Activated CD4-positive, alpha-beta T cell treated with anti-CD3 and anti-CD28 coated beads, Interleukin-2, amount 50 U/mL, for 4 hours (primary cell): ENCODE data around the gene ASF1B.
A peak's percentile ranks its signal among the peaks of the same experiment; 100 is the strongest.

Experiments
- DNase-seq, 2 experiments: peaks; one replicate each; pipeline ENCODE4 v3.0.0-alpha.2; 2020

The ASF1B gene

GRCh38 chr19:14135355-14135754 is 1.0 kb downstream of the ASF1B start:
- no peak for DNase-seq

- DNase-seq: no peak
These were observed 8.4 kb downstream of the ASF1B start for GRCh38 chr19:14127929-14128509.

DNA sequence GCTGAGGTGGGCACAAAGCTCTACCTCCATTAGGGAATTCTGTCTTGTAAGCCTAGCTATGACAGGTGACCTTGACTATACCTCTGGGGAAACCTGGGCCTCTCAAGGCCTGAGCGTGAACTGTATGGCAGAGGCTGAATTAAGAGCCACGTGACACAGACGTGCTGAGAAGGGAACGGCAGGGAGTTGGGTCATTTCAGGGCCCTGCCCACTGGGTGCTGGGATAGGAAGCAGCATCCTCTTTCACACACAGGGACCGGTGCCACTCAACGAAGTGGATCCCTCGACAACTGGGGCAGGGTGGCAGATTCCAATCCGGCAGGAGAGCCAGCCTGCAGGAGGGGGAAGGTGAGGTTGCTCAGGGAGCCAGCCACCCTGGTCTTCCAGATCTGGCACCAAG is 9.2 kb downstream of the ASF1B start:
- DNase-seq: no peak

- no peak for DNase-seq
These were observed 13.5 kb downstream of the ASF1B start for GRCh38 chr19:14122924-14123323.

- no peak for DNase-seq
These were observed 15.9 kb downstream of the ASF1B start for GRCh38 chr19:14120497-14120780.

GRCh38 chr19:14119644-14120496 is 16.5 kb downstream of the ASF1B start:
- DNase-seq: no peak

DNA sequence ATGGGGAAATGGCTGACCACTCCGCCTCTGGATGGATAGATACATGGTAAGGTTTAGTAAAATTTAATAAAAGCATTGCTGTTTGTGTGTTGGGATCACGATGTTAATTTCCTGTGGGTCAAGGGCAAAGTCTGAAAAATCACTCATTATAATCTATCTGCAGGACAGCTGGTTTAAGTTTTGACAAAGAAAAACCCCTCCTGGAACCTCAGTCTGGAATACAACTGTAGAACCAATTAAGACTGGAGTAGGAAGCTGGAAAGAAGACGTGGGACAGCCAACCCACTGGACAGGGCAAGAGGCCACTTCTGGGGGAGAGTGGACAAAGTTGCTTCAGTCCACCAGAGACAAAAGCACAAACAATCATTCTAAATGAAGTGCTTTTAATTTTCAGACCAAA is 17.2 kb downstream of the ASF1B start:
- no peak for DNase-seq

DNA sequence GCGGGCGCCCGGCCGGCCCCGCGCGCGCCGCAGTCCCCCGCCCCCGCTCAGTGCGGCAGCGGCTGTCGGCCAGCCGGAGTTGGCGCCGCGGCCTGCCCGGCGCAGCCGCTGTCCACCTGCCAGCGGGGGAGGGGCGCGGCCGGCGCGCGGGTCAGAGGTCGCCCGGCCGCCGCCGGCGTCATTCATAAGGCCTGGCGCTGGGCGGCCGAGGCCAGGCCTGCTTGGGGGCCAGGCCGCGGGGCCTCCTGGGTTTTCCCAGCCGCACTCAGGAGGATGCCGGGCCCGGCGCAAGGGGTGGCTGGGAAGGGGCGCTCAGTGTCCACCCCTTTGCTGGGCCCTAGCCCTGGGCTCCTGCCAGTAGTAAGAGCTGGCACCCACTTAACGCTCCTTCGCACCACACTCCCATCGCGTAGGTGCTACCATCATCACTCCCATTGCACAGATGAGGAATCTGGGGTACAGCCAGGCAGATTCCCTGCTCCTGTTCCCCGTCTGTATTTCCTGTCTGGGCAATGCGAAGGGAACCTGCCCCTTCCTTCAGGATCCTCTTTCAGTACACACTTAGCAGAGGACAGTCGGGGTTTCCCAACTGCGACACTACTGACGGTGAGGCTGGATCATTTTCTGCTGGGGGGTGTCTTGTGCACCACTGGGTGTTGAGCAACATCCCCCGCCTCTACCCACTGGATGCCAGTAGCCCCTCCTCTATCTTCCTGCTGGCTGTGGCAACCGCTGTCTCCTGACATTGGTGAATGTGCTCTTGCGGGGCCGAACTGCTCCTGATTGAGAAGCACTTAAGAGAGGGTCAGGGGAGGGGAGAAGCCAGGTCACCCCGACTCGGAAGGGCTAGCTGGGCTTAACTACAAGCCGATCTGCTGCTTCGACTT is 18.0 kb downstream of the ASF1B start:
- peak in 1 of 2 experiments; percentile 20 for DNase-seq

- DNase-seq: peak; percentile 97 to 98
These were observed 18.7 kb downstream of the ASF1B start, which contains the start of gene PRKACA for GRCh38 chr19:14117668-14118164. TSS of gene PRKACA (minus strand) at chr19:14117762. CDS start at chr19:14117547, 215 bp downstream.

- no peak for DNase-seq
These were observed 19.3 kb downstream of the ASF1B start for GRCh38 chr19:14116918-14117578.

DNA sequence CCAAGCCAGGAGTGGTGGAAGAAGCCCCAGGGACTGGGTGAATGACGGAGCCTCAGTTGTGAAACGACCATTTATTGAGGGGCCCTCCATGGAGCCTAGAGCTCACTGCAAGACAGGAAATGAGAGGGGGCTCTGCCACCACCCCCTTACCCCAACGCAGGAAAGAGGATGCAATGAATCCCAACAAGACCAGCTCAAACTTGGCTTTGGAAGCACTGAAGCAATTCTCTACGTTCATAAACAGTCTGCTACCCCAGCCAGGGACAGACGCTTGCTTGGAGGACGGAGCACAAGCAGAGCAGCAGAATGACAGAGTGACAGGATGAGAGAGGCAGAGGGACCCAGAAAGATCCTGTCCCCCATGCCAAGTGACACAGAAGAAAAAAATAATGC is 19.9 kb downstream of the ASF1B start:
- DNase-seq: no peak

GRCh38 chr19:14115756-14116155 is 20.6 kb downstream of the ASF1B start:
- no peak for DNase-seq

- peak; percentile 37 to 42 for DNase-seq
These were observed 21.5 kb downstream of the ASF1B start for GRCh38 chr19:14114854-14115253.

GRCh38 chr19:14114439-14114838 is 21.9 kb downstream of the ASF1B start:
- no peak for DNase-seq

- DNase-seq: peak; percentile 25
These were observed 22.5 kb downstream of the ASF1B start for GRCh38 chr19:14113762-14114414.

DNA sequence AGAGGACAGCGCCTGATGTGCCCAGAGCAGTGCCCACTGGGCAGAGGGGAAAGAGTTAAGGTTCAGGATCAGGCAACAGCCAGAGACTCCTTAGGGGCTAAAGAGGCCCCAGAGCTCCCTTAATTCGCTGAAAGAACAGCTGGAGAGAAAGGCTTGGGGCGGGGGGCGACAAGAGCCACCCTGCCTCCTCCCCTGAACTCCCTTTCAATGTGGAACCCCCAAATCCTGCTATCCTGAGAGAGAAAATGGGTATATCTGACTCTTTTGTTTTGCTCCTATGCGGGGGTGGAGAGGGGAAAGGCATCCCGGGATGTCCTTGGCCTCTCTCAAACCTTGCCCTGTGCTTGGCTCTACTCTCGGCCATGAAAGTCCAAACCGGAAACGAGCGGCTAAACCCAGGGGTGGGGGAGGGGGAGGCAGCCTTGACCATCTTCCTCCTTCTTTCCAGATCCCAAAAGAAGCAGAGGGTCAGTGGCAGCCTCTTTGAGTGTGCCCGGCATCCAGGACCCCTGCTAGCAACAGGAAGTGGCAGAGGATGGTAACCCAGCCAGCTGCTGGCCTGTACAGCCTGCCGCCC is 23.5 kb downstream of the ASF1B start:
- no peak for DNase-seq

GRCh38 chr19:14112051-14112808 is 24.2 kb downstream of the ASF1B start:
- DNase-seq: no peak

DNA sequence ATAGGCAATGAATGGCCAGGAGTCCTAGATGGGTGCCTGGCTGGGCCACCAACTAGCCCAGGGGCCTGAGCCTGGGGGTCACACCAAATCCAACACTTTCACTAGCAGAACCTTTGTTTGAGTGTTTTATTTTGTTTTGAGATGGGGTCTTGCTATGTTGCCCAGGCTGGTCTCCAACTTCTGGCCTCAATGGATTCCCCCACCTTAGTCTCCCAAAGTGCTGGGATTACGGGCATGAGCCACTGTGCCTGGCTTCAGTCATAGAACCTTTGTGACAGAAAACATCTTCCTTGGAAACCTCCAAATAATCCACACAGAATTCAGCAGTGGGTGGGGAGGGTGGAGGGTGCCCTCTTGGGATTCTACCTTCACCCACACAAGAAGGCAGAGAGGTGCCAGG is 24.9 kb downstream of the ASF1B start:
- DNase-seq: no peak

- DNase-seq: no peak
These were observed 25.7 kb downstream of the ASF1B start for GRCh38 chr19:14110650-14111049.

DNA sequence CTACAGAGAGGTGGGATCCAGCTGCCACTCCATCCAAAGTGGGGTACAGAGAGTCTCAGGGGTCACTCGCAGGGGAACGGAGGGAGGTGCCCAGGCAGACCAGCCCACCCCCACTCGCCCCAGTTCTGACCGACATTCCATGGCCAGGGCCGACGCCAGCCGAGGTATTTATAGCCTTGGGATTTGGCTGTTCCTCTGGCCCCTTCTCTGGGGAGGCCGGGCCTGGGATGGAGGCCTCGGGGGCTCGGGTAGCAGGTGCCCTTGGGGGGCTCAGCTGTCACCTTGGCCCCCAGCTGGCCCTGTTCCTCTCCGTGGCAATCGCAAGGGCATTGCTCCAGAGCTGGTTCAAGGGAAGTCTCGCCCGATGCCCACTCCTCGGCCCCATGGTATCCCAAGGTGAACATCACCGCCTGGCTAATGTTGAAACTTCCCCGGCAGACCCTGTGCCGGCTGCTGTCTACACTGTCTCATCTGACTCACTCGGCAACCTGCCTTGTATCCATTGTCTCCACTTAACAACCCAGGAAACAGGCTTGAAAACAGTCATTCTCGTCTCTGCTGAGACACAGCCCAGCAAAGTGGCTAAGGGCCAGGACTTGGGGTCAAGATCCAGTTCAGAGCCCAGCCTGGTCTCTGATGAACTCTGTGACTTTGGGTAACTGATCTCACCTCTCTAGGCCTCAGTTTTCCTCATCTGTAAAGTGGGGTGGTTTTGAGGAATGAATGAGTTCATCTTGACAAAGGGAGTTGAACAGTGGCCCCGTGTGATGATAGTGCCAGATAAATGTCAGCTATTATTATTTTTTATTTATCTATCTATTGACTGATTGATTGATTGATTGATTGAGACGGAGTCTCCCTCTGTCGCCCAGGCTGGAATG is 28.6 kb downstream of the ASF1B start:
- DNase-seq: no peak
